H1 (cell line): ENCODE measurements around the gene TECPR2. TPM values are rescaled to one million over a fixed set of nuclear protein-coding genes. Genes with fewer than 3 reads are reported as not detected.
"Not testable (repeated sequence)": the region's sequence is repeated elsewhere in the genome, so short reads cannot be mapped to it uniquely, and the experiment has no call there.

Experiments used
- CTCF ChIA-PET: fragments of 300-600 bp; sonication (Branson Sonifier 250); formaldehyde crosslinking; loops from one replicate; lab custom pipeline; 2021; ENCODE audit not compliant: partially characterized antibody; lab: Charles Lee
- POLR2A ChIA-PET: fragments of 300-600 bp; sonication (Branson Sonifier 250); formaldehyde crosslinking; loops from one replicate; lab custom pipeline; 2021; ENCODE audit warnings: inconsistent platforms; ENCODE audit not compliant: partially characterized antibody; lab: Charles Lee
- DNase-seq, 2 experiments: peaks; one replicate each; pipeline versions ENCODE4 v3.0.0 to v3.0.0-alpha.2; 2010 to 2022; ENCODE audit warnings: low spot score in 2 of 2, low read depth in 1 of 2, mixed read lengths in 1 of 2
- FAIRE-seq: peaks from 2 replicates; lab custom pipeline; 2011; peaks lifted over from hg19 to GRCh38; lab: Jason Lieb, UNC
- H2AFZ ChIP-seq: 2 replicates; pipeline ENCODE4 v1.8.1; 2012; ENCODE audit warnings: low read length, inconsistent platforms
- H2AK5ac ChIP-seq: 2 replicates; pipeline ENCODE4 v1.6.1; 2013; ENCODE audit warnings: low read depth, low read length
- H2BK120ac ChIP-seq: replicated peaks from 2 replicates; pipeline ENCODE3; 2013; ENCODE audit warnings: low read depth, low read length, inconsistent platforms
- H2BK12ac ChIP-seq: 2 replicates; pipeline ENCODE4 v1.6.1; 2013; ENCODE audit warnings: low read depth, low read length
- H2BK15ac ChIP-seq: 2 replicates; pipeline ENCODE4 v1.6.1; 2013; ENCODE audit warnings: low read length
- H2BK20ac ChIP-seq: 2 replicates; pipeline ENCODE4 v1.6.1; 2013; ENCODE audit warnings: low read length
- H2BK5ac ChIP-seq: 2 replicates; pipeline ENCODE4 v1.6.1; 2013; ENCODE audit warnings: low read depth, low read length
- H3K14ac ChIP-seq: 2 replicates; pipeline ENCODE4 v1.6.1; 2013; ENCODE audit warnings: inconsistent platforms; ENCODE audit not compliant: insufficient read length
- H3K18ac ChIP-seq: 2 replicates; pipeline ENCODE4 v1.6.1; 2013; ENCODE audit warnings: low read length; ENCODE audit errors: extremely low read depth
- H3K23ac ChIP-seq: 2 replicates; pipeline ENCODE4 v1.6.1; 2013; ENCODE audit warnings: inconsistent platforms; ENCODE audit not compliant: insufficient read length
- H3K23me2 ChIP-seq: 2 replicates; pipeline ENCODE4 v1.6.1; 2013; ENCODE audit warnings: low read depth, low read length
- H3K27ac ChIP-seq: 2 replicates; pipeline ENCODE4 v1.6.1; 2011; ENCODE audit warnings: low read depth, low read length, inconsistent platforms
- H3K27me3 ChIP-seq, 4 experiments: replicated peaks in 1 of 4; 1 replicate in 1 of 4; 2 replicates in 3 of 4; pipeline versions ENCODE4 v1.6.1 to v1.8.1; 2011 to 2013; ENCODE audit warnings: low read length in 3 of 4, mild to moderate bottlenecking in 3 of 4, inconsistent platforms in 2 of 4, mixed read lengths in 2 of 4, moderate library complexity in 1 of 4; ENCODE audit not compliant: control insufficient read depth in 3 of 4, insufficient read depth in 3 of 4; ENCODE audit errors: extremely low read depth in 1 of 4
- H3K36me3 ChIP-seq, 4 experiments: 2 replicates each; pipeline versions ENCODE4 v1.6.1 to v1.8.1; 2011 to 2013; ENCODE audit warnings: mild to moderate bottlenecking in 4 of 4, low read length in 3 of 4, moderate library complexity in 2 of 4, control low read depth in 1 of 4, inconsistent platforms in 1 of 4; ENCODE audit not compliant: insufficient read depth in 4 of 4, control insufficient read depth in 2 of 4
- H3K4ac ChIP-seq: replicated peaks from 2 replicates; pipeline ENCODE3; 2013; ENCODE audit warnings: low read length, low read depth, mixed read lengths, inconsistent platforms; ENCODE audit not compliant: insufficient read length
- H3K4me1 ChIP-seq, 4 experiments: replicated peaks in 1 of 4; 1 replicate in 1 of 4; 2 replicates in 3 of 4; pipeline versions ENCODE4 v1.6.1 to v1.8.1; 2011 to 2013; ENCODE audit warnings: low read length in 3 of 4, inconsistent platforms in 2 of 4, mixed read lengths in 1 of 4; ENCODE audit not compliant: insufficient read depth in 4 of 4, control insufficient read depth in 3 of 4
- H3K4me2 ChIP-seq, 2 experiments: 2 replicates each; pipeline versions ENCODE4 v1.6.1 to v1.8.1; 2011 to 2013; ENCODE audit warnings: low read depth in 2 of 2, low read length in 2 of 2, control low read depth in 1 of 2, inconsistent platforms in 1 of 2, mild to moderate bottlenecking in 1 of 2; ENCODE audit not compliant: insufficient read depth in 1 of 2
- H3K4me3 ChIP-seq, 4 experiments: fragments of 200-600, 300-600 bp in 1 of 4; sonication (generic), shearing (Covaris generic), sonication (Bioruptor Twin) in 1 of 4; 2 replicates each; pipeline versions ENCODE4 v1.5.1 to v1.8.1; 2011 to 2016; ENCODE audit warnings: low read length in 4 of 4, low read depth in 3 of 4, control low read depth in 2 of 4, inconsistent platforms in 2 of 4, mild to moderate bottlenecking in 2 of 4, mixed read lengths in 1 of 4, moderate library complexity in 1 of 4; ENCODE audit not compliant: insufficient read depth in 2 of 4; ENCODE audit errors: extremely low read depth in 1 of 4
- H3K56ac ChIP-seq: replicated peaks from 2 replicates; pipeline ENCODE3; 2013; ENCODE audit warnings: low read depth, mild to moderate bottlenecking, mixed read lengths, low read length, inconsistent platforms; ENCODE audit not compliant: insufficient read length
- H3K79me1 ChIP-seq: 2 replicates; pipeline ENCODE4 v1.6.1; 2013; ENCODE audit warnings: low read depth, low read length, control low read depth
- H3K79me2 ChIP-seq, 2 experiments: 2 replicates each; pipeline versions ENCODE4 v1.6.1 to v1.8.1; 2012 to 2013; ENCODE audit warnings: low read length in 2 of 2, mild to moderate bottlenecking in 2 of 2, inconsistent platforms in 1 of 2; ENCODE audit not compliant: insufficient read depth in 2 of 2, control insufficient read depth in 1 of 2
- H3K9ac ChIP-seq, 4 experiments: replicated peaks in 1 of 4; 1 replicate in 1 of 4; 2 replicates in 3 of 4; pipeline versions ENCODE4 v1.6.1 to v1.8.1; 2011 to 2013; ENCODE audit warnings: low read depth in 3 of 4, low read length in 3 of 4, control low read depth in 2 of 4, mild to moderate bottlenecking in 2 of 4, moderate library complexity in 2 of 4, inconsistent platforms in 1 of 4; ENCODE audit errors: extremely low read depth in 1 of 4
- H3K9me3 ChIP-seq, 2 experiments: 2 replicates each; pipeline versions ENCODE4 v1.6.1 to v1.8.1; 2012 to 2013; ENCODE audit warnings: mild to moderate bottlenecking in 2 of 2, moderate library complexity in 2 of 2, control low read depth in 1 of 2, inconsistent platforms in 1 of 2, low read depth in 1 of 2, low read length in 1 of 2, mixed read lengths in 1 of 2; ENCODE audit not compliant: insufficient read depth in 2 of 2
- H4K20me1 ChIP-seq, 2 experiments: replicated peaks in 1 of 2; 2 replicates each; pipeline versions ENCODE3 to v1.8.1; 2011 to 2013; ENCODE audit warnings: inconsistent platforms in 2 of 2, low read length in 2 of 2, mild to moderate bottlenecking in 1 of 2; ENCODE audit not compliant: insufficient read depth in 2 of 2, control insufficient read depth in 1 of 2
- H4K5ac ChIP-seq: 2 replicates; pipeline ENCODE4 v1.6.1; 2013; ENCODE audit warnings: low read length, low read depth, mixed read lengths, inconsistent platforms; ENCODE audit not compliant: insufficient read length
- H4K8ac ChIP-seq: 2 replicates; pipeline ENCODE4 v1.8.0; 2013; ENCODE audit warnings: mild to moderate bottlenecking, moderate library complexity, low read length, inconsistent platforms; ENCODE audit not compliant: insufficient read depth; ENCODE audit errors: extremely low read depth
- H4K91ac ChIP-seq: replicated peaks from 2 replicates; pipeline ENCODE3; 2013; ENCODE audit warnings: low read length, mixed read lengths, inconsistent platforms; ENCODE audit not compliant: insufficient read length
- SRF ChIP-seq: IDR thresholded peaks from 2 replicates; pipeline ENCODE4 v1.6.1; 2011; ENCODE audit warnings: mild to moderate bottlenecking, low read depth, low read length, moderate library complexity
- WGBS, 2 experiments: shearing (Covaris generic) in 1 of 2; methylation state at CpG; one replicate each; pipeline versions ENCODE4 v1.1.6 to v1.1.7; 2013 to 2015; ENCODE audit warnings: low lambda C conversion rate in 2 of 2, mixed read lengths in 2 of 2, inconsistent platforms in 1 of 2, low coverage in 1 of 2, missing lambda C conversion rate in 1 of 2; ENCODE audit not compliant: insufficient replicate concordance in 2 of 2, insufficient coverage in 1 of 2, insufficient read length in 1 of 2; ENCODE audit errors: extremely low coverage in 1 of 2, missing lambda C conversion rate in 1 of 2; 5-methylcytosine and 5-hydroxymethylcytosine counted together
- microRNA-seq, 2 experiments: library from miRNA; unstranded; fragments of <30 nt; microRNA quantifications; one replicate each; pipeline versions ENCODE4 to v1.2.0, GENCODE V29; 2016 to 2020; ENCODE audit warnings: borderline microRNAs expressed in 2 of 2, borderline number of aligned reads in 2 of 2, borderline replicate concordance in 1 of 2
- polyA plus RNA-seq, 7 experiments: library from polyadenylated mRNA; depleted of rRNA in 3 of 7; stranded (reverse) in 5 of 7; unstranded in 2 of 7; fragments of >200 nt in 5 of 7; fragments of 200-250 nt in 2 of 7; gene quantifications; 1 replicate in 5 of 7; 2 replicates in 1 of 7; 4 replicates in 1 of 7; pipeline versions ENCODE4 v1.2.1 to v1.2.3, GENCODE V29; 2011 to 2013; ENCODE audit warnings: missing spikeins in 2 of 7, mixed read lengths in 2 of 7
- small RNA-seq: library from polyadenylated mRNA; stranded (forward); fragments of <200 nt; extraction: miRNeasy Mini kit (QIAGEN cat#:217004); gene quantifications from one replicate; pipeline ENCODE3, GENCODE V24; 2013; ENCODE audit not compliant: insufficient read depth
- total RNA-seq: library from RNA; stranded (reverse); fragmentation: NEBNext Ultra II Directional; extraction: Animal tissue kit (Norgen Biotek cat#: 25700); gene quantifications from 2 replicates; pipeline ENCODE4 v1.2.1, GENCODE V29; 2021

TECPR2 gene
- total and polyA plus RNA-seq, 2 of the 8 experiments (the other 6 are each of a cell fraction or from before 2014, with no cell fraction given): 6.8 to 19.4 TPM

DNA sequence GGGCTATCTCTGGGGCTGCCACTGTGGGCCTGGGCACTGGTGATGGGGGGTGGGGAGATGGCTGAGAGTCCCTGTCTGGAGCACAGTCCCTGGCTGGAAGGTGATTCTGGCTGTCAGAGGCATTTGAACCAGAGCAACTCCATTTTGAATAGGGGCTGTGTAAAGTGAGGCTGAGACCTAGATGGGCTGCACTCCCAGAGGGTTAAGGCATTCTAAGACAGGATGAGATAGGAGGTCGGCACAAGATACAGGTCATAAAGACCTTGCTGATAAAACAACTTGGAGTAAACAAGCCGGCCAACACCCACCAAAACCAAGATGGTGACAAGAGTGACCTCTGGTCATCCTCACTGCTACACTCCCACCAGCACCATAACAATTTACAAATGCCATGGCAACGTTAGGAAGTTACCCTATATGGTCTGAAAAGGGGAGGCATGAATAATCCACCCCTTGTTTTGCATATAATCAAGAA lies 188.2 kb downstream of the TECPR2 start:
- DNase-seq, H4K91ac ChIP-seq, H2BK5ac ChIP-seq, H3K9me3 ChIP-seq, H4K5ac ChIP-seq, H3K23ac ChIP-seq, H3K79me1 ChIP-seq, CTCF ChIA-PET, FAIRE-seq, H3K18ac ChIP-seq, H3K4me3 ChIP-seq, H2AFZ ChIP-seq, H2AK5ac ChIP-seq, H3K27ac ChIP-seq, H4K8ac ChIP-seq, H3K4ac ChIP-seq, H3K36me3 ChIP-seq, H3K23me2 ChIP-seq, H4K20me1 ChIP-seq, H3K4me2 ChIP-seq, H3K56ac ChIP-seq, H2BK20ac ChIP-seq, H3K9ac ChIP-seq, H3K14ac ChIP-seq, H2BK15ac ChIP-seq, H2BK12ac ChIP-seq, H2BK120ac ChIP-seq, H3K4me1 ChIP-seq, H3K27me3 ChIP-seq, H3K79me2 ChIP-seq: not testable (repeated sequence)
- 78% methylated on average over 3 of the region's 3 CpGs; no CpG with 5 or more reads in 1 of the 2 experiments for WGBS, 2 experiments
- peak; percentile 27; the same call in 1 of the 2 replicates for TF ChIP-seq SRF
- POLR2A ChIA-PET: interaction anchor here (1.5 kb wide), 1 partner anchor 11 kb away, joined by 4 read pairs; no protein-coding TSS in a partner anchor

Small RNA genes lying within 50 kb of the gene (microRNA-seq; reads per million reads assigned to microRNA genes)
- 0 reads per million in 2 experiments for gene MIR4309

Small RNA genes lying within 50 kb of the gene (small RNA-seq; reads per million reads assigned to genes)
- not detected for gene MIR4309

Other genes with a start within 250 kb of the TECPR2 start
- 26.6 and 26.7 TPM in 2 replicates for gene WDR20, start 223.0 kb upstream of the TECPR2 start, total RNA-seq
- gene WDR20, start 223.0 kb upstream of the TECPR2 start, polyA plus RNA-seq (2011; rRNA removed): 10.9 and 11.2 TPM in 2 replicates
- 1.7 and 2.5 TPM in 2 replicates for gene MOK, start 57.8 kb upstream of the TECPR2 start, total RNA-seq
- gene MOK, start 57.8 kb upstream of the TECPR2 start, polyA plus RNA-seq (2011; rRNA removed): 2.1 and 2.8 TPM in 2 replicates
- 8.3 and 9.4 TPM in 2 replicates for gene ZNF839, start 43.2 kb upstream of the TECPR2 start, total RNA-seq
- gene ZNF839, start 43.2 kb upstream of the TECPR2 start, polyA plus RNA-seq (2011; rRNA removed): 8.1 and 10.0 TPM in 2 replicates
- 47.8 and 53.2 TPM in 2 replicates for gene CINP, start 51 bp upstream of the TECPR2 start, total RNA-seq
- gene CINP, start 51 bp upstream of the TECPR2 start, polyA plus RNA-seq (2011; rRNA removed): 51.6 and 59.9 TPM in 2 replicates
- gene ANKRD9, start 146.8 kb downstream of the TECPR2 start, total RNA-seq: 35.0 and 37.0 TPM in 2 replicates
- gene ANKRD9, start 146.8 kb downstream of the TECPR2 start, polyA plus RNA-seq (2011; rRNA removed): 41.8 and 47.5 TPM in 2 replicates
- gene RCOR1, start 229.7 kb downstream of the TECPR2 start, total RNA-seq: 23.1 and 26.3 TPM in 2 replicates
- gene RCOR1, start 229.7 kb downstream of the TECPR2 start, polyA plus RNA-seq (2011; rRNA removed): 8.6 and 12.3 TPM in 2 replicates